ENCODE results near the gene LRRC4C. TPM values are rescaled to one million over a fixed set of nuclear protein-coding genes. Genes with fewer than 3 reads are reported as not detected.

LRRC4C gene
- total and polyA plus RNA-seq, 4 donors: 0.10 to 0.93 (median 0.30) TPM

- H3K27me3 ChIP-seq (ENCODE audit: control insufficient read depth in 4 of 4, insufficient read depth in 4 of 4, low read length in 3 of 4): peaks cover 0 to 3% (median 0%) of the 10 kb centered on the region in 4 donors
- no peaks in the 10 kb centered on the region for H3K4me1 ChIP-seq (ENCODE audit: control insufficient read depth in 4 of 4, insufficient read depth in 4 of 4, low read length in 3 of 4)
- H3K9me3 ChIP-seq (ENCODE audit: control insufficient read depth in 4 of 4, low read length in 3 of 4): no peaks in the 10 kb centered on the region
- TF ChIP-seq FOXA2 (IDR thresholded peaks at IDR 0.05): no peak
- no peak for TF ChIP-seq HNF4A (conservative IDR thresholded peaks at IDR 0.05)
- no peak for TF ChIP-seq CTCF (IDR thresholded peaks at IDR 0.05; ENCODE audit: low read depth, low read length, missing input control)
- no peak for TF ChIP-seq JUND (IDR thresholded peaks at IDR 0.05)
- no peak for TF ChIP-seq YY1 (IDR thresholded peaks at IDR 0.05)
- TF ChIP-seq MAX (IDR thresholded peaks at IDR 0.05): no peak
- TF ChIP-seq GABPA (IDR thresholded peaks at IDR 0.05 in 1 of 2, conservative IDR thresholded peaks at IDR 0.05 in 1 of 2): no peak
- no peak for TF ChIP-seq SP1 (IDR thresholded peaks at IDR 0.05)
- TF ChIP-seq RAD21 (IDR thresholded peaks at IDR 0.05): no peak
- no peak for TF ChIP-seq FOXA1 (IDR thresholded peaks at IDR 0.05)
- no peak for DNase-seq (ENCODE audit: low spot score)
- H3K4me3 ChIP-seq (ENCODE audit: low read depth in 1 of 3, low read length in 3 of 3): no peak overlapping the region
- H3K27ac ChIP-seq (ENCODE audit: low read depth in 1 of 2, low read length in 2 of 2): no peak overlapping the region
- H3K9ac ChIP-seq (ENCODE audit: low read depth in 1 of 2, low read length in 2 of 2): no peak overlapping the region
- WGBS: 72% methylated on average over 2 of the region's 2 CpGs
- no peaks in the 10 kb centered on the region for H3K36me3 ChIP-seq (ENCODE audit: control insufficient read depth in 4 of 4, insufficient read depth in 3 of 4, low read depth in 1 of 4, low read length in 3 of 4)
These were observed 1340.7 kb downstream of the LRRC4C start for GRCh38 chr11:40118780-40119179.

GRCh38 chr11:40118026-40118425 lies 1341.4 kb downstream of the LRRC4C start:
- TF ChIP-seq RAD21 (IDR thresholded peaks at IDR 0.05): no peak
- H3K27ac ChIP-seq (ENCODE audit: low read depth in 1 of 2, low read length in 2 of 2): no peak overlapping the region
- peaks cover 0 to 3% (median 0%) of the 10 kb centered on the region in 4 donors for H3K27me3 ChIP-seq (ENCODE audit: control insufficient read depth in 4 of 4, insufficient read depth in 4 of 4, low read length in 3 of 4)
- 70% methylated on average over 1 of the region's 1 CpG for WGBS
- H3K9ac ChIP-seq (ENCODE audit: low read depth in 1 of 2, low read length in 2 of 2): no peak overlapping the region
- no peak for DNase-seq (ENCODE audit: low spot score)
- no peaks in the 10 kb centered on the region for H3K4me1 ChIP-seq (ENCODE audit: control insufficient read depth in 4 of 4, insufficient read depth in 4 of 4, low read length in 3 of 4)
- H3K4me3 ChIP-seq (ENCODE audit: low read depth in 1 of 3, low read length in 3 of 3): no peak overlapping the region
- H3K9me3 ChIP-seq (ENCODE audit: control insufficient read depth in 4 of 4, low read length in 3 of 4): no peaks in the 10 kb centered on the region
- no peaks in the 10 kb centered on the region for H3K36me3 ChIP-seq (ENCODE audit: control insufficient read depth in 4 of 4, insufficient read depth in 3 of 4, low read depth in 1 of 4, low read length in 3 of 4)

GRCh38 chr11:40104941-40105550 lies 1354.4 kb downstream of the LRRC4C start:
- Histone ChIP-seq H3K27me3 (ENCODE audit: control insufficient read depth in 4 of 4, insufficient read depth in 4 of 4, low read length in 3 of 4) (no peaks in the 10 kb centered on the region), H3K27ac (ENCODE audit: low read depth in 1 of 2, low read length in 2 of 2) (no peak overlapping the region), H3K9me3 (ENCODE audit: control insufficient read depth in 4 of 4, low read length in 3 of 4) (peaks cover 0 to 2% (median 0%) of the 10 kb centered on the region in 4 donors), H3K4me3 (ENCODE audit: low read depth in 1 of 3, low read length in 3 of 3) (no peak overlapping the region), H3K4me1 (ENCODE audit: control insufficient read depth in 4 of 4, insufficient read depth in 4 of 4, low read length in 3 of 4) (no peaks in the 10 kb centered on the region), H3K9ac (ENCODE audit: low read depth in 1 of 2, low read length in 2 of 2) (no peak overlapping the region), H3K36me3 (ENCODE audit: control insufficient read depth in 4 of 4, insufficient read depth in 3 of 4, low read depth in 1 of 4, low read length in 3 of 4) (no peaks in the 10 kb centered on the region)
- TF ChIP-seq SP1 (IDR thresholded peaks at IDR 0.05) (no peak), CTCF (IDR thresholded peaks at IDR 0.05; ENCODE audit: low read depth, low read length, missing input control) (no peak), NR2F2 (IDR thresholded peaks at IDR 0.05) (no peak), YY1 (IDR thresholded peaks at IDR 0.05) (no peak), TAF1 (conservative IDR thresholded peaks at IDR 0.05) (no peak), HNF4A (conservative IDR thresholded peaks at IDR 0.05) (no peak), MAX (IDR thresholded peaks at IDR 0.05) (no peak), HNF4G (IDR thresholded peaks at IDR 0.05) (no peak), EGR1 (IDR thresholded peaks at IDR 0.05; ENCODE audit: low read depth in 2 of 2) (no peak), REST (IDR thresholded peaks at IDR 0.05) (no peak), FOXA1 (IDR thresholded peaks at IDR 0.05) (no peak), ATF3 (IDR thresholded peaks at IDR 0.05) (no peak), RAD21 (IDR thresholded peaks at IDR 0.05) (no peak), RXRA (IDR thresholded peaks at IDR 0.05) (no peak)
- no peak for DNase-seq (ENCODE audit: low spot score)
- WGBS: 63% methylated on average over 5 of the region's 5 CpGs

Measured in liver (tissue), 9 donors.